Neural cell (in vitro differentiated cells): ENCODE results near the gene MRPL28. TPM values are rescaled to one million over a fixed set of nuclear protein-coding genes. Genes with fewer than 3 reads are reported as not detected.

ENCODE experiments used
- H2AFZ ChIP-seq: fragments of 200-600, 300-800 bp; sonication (generic), shearing (Covaris generic); 2 replicates; pipeline ENCODE4 v1.6.0; 2014; ENCODE audit warnings: low read depth, mild to moderate bottlenecking, antibody characterized with exemption, low read length, moderate library complexity
- H3F3A ChIP-seq: fragments of 200-600 bp; shearing (Covaris generic); 2 replicates; pipeline ENCODE4 v1.6.1; 2016; ENCODE audit warnings: mild to moderate bottlenecking, moderate library complexity, mixed read lengths, antibody characterized with exemption, low read length; ENCODE audit not compliant: insufficient read depth, poor library complexity, severe bottlenecking
- H3K27ac ChIP-seq: fragments of 200-600, 300-800 bp; sonication (generic), shearing (Covaris generic); 2 replicates; pipeline ENCODE4 v1.5.1; 2014; ENCODE audit warnings: mild to moderate bottlenecking, low read length, moderate library complexity
- H3K27me3 ChIP-seq: fragments of 300-800, 200-600 bp; sonication (generic), shearing (Covaris generic); 2 replicates; pipeline ENCODE4 v1.6.0; 2014; ENCODE audit warnings: mild to moderate bottlenecking, low read depth, low read length, moderate library complexity; ENCODE audit not compliant: insufficient read depth
- H3K36me3 ChIP-seq: fragments of 300-800, 200-600 bp; sonication (generic), shearing (Covaris generic); 2 replicates; pipeline ENCODE4 v1.5.1; 2014; ENCODE audit warnings: mild to moderate bottlenecking, antibody characterized with exemption, low read length, moderate library complexity; ENCODE audit not compliant: insufficient read depth
- H3K4me2 ChIP-seq: fragments of 300-800, 200-600 bp; sonication (generic), shearing (Covaris generic); 2 replicates; pipeline ENCODE4 v1.6.0; 2014; ENCODE audit warnings: mild to moderate bottlenecking, low read length
- H3K4me3 ChIP-seq: fragments of 300-800, 200-600 bp; sonication (generic), shearing (Covaris generic); 2 replicates; pipeline ENCODE4 v1.5.1; 2014; ENCODE audit warnings: mild to moderate bottlenecking, low read length, moderate library complexity
- H3K79me2 ChIP-seq: fragments of 200-600 bp; shearing (Covaris generic); replicated peaks from 2 replicates; pipeline ENCODE4 v1.6.0; 2014; ENCODE audit warnings: mild to moderate bottlenecking, low read length, moderate library complexity; ENCODE audit not compliant: insufficient read depth
- H3K9ac ChIP-seq: fragments of 300-800, 200-600 bp; sonication (generic), shearing (Covaris generic); 2 replicates; pipeline ENCODE4 v1.6.1; 2016; ENCODE audit warnings: mild to moderate bottlenecking, low read length, mixed read lengths
- H3K9me2 ChIP-seq: fragments of 200-600 bp; shearing (Covaris generic); 2 replicates; pipeline ENCODE4 v1.6.1; 2016; ENCODE audit warnings: mild to moderate bottlenecking, low read length, mixed read lengths; ENCODE audit not compliant: insufficient read depth
- H3K9me3 ChIP-seq: fragments of 200-600, 300-800 bp; sonication (generic), shearing (Covaris generic); 2 replicates; pipeline ENCODE4 v1.6.1; 2016; ENCODE audit warnings: mild to moderate bottlenecking, mixed run types, low read length, moderate library complexity, mixed read lengths
- H4K20me1 ChIP-seq: fragments of 200-600 bp; shearing (Covaris generic); 2 replicates; pipeline ENCODE4 v1.6.1; 2016; ENCODE audit warnings: mild to moderate bottlenecking, mixed run types; ENCODE audit not compliant: insufficient read depth
- EP300 ChIP-seq: fragments of 450-650 bp; conservative IDR thresholded peaks from 2 replicates; pipeline ENCODE4 v1.6.1; 2014; ENCODE audit warnings: antibody characterized with exemption, mild to moderate bottlenecking, moderate library complexity; ENCODE audit not compliant: poor library complexity, severe bottlenecking
- EZH2 ChIP-seq: fragments of 200-600, 300-800 bp; shearing (Covaris generic), sonication (generic); IDR thresholded peaks from 2 replicates; pipeline ENCODE4 v1.6.1; 2014; ENCODE audit warnings: antibody characterized with exemption, low read length, borderline replicate concordance, mild to moderate bottlenecking; ENCODE audit not compliant: insufficient read depth, poor library complexity, severe bottlenecking
- MXI1 ChIP-seq: fragments of 450-650 bp; conservative IDR thresholded peaks from 2 replicates; pipeline ENCODE4 v1.6.1; 2014; ENCODE audit warnings: antibody characterized with exemption, mild to moderate bottlenecking; ENCODE audit not compliant: poor library complexity, severe bottlenecking
- POLR2AphosphoS5 ChIP-seq: IDR thresholded peaks from 2 replicates; pipeline ENCODE4 v1.6.1; 2012
- RAD21 ChIP-seq: fragments of 450-650 bp; conservative IDR thresholded peaks from 2 replicates; pipeline ENCODE4 v1.6.1; 2014; ENCODE audit warnings: antibody characterized with exemption, mild to moderate bottlenecking, moderate library complexity
- SMC3 ChIP-seq: fragments of 450-650 bp; conservative IDR thresholded peaks from 2 replicates; pipeline ENCODE4 v1.6.1; 2014; ENCODE audit warnings: antibody characterized with exemption, mild to moderate bottlenecking, moderate library complexity; ENCODE audit not compliant: poor library complexity
- TAF1 ChIP-seq: IDR thresholded peaks from 2 replicates; pipeline ENCODE4 v1.6.1; 2012; ENCODE audit warnings: low read depth
- polyA plus RNA-seq: library from polyadenylated mRNA; depleted of rRNA; stranded (reverse); fragments of >200 nt; gene quantifications from 2 replicates; pipeline ENCODE4 v1.2.3, GENCODE V29; 2014
- TF ChIP-seq, protein P1 (sequence below): IDR thresholded peaks from 2 replicates; pipeline ENCODE4 v1.6.1; 2012; ENCODE audit warnings: borderline replicate concordance
- TF ChIP-seq, protein P2 (sequence below): fragments of 450-650 bp; IDR thresholded peaks from 2 replicates; pipeline ENCODE4 v1.5.1; 2014; ENCODE audit warnings: antibody characterized with exemption, mild to moderate bottlenecking, moderate library complexity; ENCODE audit not compliant: poor library complexity, severe bottlenecking

The MRPL28 gene
- polyA plus RNA-seq, 1 donor from 2014 or later: 134 TPM

DNA sequence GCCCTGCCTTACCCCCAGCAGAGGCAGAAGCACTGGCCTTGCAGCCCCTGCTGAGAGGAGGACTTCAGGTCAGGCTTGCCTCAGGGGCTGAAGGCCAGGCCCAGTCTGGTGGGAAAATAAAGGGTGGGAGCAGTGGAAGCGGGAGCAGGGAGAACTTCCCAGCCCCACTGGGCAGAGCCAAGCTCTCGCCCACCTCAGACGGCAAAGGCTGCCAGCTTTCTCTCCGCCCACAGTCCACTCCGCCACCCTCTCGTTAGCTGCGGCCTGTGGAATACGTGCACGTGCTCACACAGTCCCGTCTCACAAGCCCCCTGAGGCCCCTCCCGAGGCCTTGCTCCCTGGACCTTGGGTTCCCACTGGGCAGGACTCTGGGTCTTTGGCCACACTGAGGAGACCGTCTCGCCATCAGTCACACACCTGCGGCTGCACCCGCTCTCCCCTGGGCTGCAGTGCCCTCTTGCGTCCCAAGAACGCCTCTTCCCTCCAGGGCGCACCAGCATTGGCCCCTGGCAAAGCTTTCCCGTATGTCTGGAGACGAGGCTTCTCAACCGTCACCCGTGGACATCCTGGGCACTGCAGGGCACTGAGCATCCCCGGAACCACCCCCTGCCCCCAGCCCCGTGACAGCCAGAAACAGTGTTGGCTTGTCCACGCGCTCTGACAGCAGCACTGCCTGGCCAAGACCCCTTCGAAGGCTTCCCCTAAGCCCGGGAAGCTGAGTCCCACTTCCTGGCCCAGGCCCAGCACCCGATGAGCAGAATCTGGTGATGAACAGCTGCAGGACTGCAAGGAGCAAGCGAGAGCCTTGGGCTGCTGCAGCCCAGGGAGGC is 8.3 kb downstream of the MRPL28 start:
- H3F3A ChIP-seq: no peaks in the 10 kb centered on the region
- H3K9me2 ChIP-seq: no peaks in the 10 kb centered on the region
- H3K27ac ChIP-seq: no peak overlapping the region
- no peak overlapping the region for H3K4me2 ChIP-seq
- H3K9me3 ChIP-seq: no peaks in the 10 kb centered on the region
- TF ChIP-seq TAF1 (no peak), MXI1 (no peak), SMC3 (peak; percentile 75), POLR2AphosphoS5 (no peak), RAD21 (peak; percentile 83), EZH2 (no peak), EP300 (no peak)
- TF ChIP-seq, protein P1, sequence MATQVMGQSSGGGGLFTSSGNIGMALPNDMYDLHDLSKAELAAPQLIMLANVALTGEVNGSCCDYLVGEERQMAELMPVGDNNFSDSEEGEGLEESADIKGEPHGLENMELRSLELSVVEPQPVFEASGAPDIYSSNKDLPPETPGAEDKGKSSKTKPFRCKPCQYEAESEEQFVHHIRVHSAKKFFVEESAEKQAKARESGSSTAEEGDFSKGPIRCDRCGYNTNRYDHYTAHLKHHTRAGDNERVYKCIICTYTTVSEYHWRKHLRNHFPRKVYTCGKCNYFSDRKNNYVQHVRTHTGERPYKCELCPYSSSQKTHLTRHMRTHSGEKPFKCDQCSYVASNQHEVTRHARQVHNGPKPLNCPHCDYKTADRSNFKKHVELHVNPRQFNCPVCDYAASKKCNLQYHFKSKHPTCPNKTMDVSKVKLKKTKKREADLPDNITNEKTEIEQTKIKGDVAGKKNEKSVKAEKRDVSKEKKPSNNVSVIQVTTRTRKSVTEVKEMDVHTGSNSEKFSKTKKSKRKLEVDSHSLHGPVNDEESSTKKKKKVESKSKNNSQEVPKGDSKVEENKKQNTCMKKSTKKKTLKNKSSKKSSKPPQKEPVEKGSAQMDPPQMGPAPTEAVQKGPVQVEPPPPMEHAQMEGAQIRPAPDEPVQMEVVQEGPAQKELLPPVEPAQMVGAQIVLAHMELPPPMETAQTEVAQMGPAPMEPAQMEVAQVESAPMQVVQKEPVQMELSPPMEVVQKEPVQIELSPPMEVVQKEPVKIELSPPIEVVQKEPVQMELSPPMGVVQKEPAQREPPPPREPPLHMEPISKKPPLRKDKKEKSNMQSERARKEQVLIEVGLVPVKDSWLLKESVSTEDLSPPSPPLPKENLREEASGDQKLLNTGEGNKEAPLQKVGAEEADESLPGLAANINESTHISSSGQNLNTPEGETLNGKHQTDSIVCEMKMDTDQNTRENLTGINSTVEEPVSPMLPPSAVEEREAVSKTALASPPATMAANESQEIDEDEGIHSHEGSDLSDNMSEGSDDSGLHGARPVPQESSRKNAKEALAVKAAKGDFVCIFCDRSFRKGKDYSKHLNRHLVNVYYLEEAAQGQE: no peak
- TF ChIP-seq, protein P2, sequence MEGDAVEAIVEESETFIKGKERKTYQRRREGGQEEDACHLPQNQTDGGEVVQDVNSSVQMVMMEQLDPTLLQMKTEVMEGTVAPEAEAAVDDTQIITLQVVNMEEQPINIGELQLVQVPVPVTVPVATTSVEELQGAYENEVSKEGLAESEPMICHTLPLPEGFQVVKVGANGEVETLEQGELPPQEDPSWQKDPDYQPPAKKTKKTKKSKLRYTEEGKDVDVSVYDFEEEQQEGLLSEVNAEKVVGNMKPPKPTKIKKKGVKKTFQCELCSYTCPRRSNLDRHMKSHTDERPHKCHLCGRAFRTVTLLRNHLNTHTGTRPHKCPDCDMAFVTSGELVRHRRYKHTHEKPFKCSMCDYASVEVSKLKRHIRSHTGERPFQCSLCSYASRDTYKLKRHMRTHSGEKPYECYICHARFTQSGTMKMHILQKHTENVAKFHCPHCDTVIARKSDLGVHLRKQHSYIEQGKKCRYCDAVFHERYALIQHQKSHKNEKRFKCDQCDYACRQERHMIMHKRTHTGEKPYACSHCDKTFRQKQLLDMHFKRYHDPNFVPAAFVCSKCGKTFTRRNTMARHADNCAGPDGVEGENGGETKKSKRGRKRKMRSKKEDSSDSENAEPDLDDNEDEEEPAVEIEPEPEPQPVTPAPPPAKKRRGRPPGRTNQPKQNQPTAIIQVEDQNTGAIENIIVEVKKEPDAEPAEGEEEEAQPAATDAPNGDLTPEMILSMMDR: peak; percentile 77
- H3K79me2 ChIP-seq: no peaks in the 10 kb centered on the region
- no peak overlapping the region for H3K4me3 ChIP-seq
- no peaks in the 10 kb centered on the region for H3K27me3 ChIP-seq
- no peaks in the 10 kb centered on the region for H3K36me3 ChIP-seq
- no peak overlapping the region for H2AFZ ChIP-seq
- H3K9ac ChIP-seq: no peak overlapping the region
- H4K20me1 ChIP-seq: no peaks in the 10 kb centered on the region

DNA sequence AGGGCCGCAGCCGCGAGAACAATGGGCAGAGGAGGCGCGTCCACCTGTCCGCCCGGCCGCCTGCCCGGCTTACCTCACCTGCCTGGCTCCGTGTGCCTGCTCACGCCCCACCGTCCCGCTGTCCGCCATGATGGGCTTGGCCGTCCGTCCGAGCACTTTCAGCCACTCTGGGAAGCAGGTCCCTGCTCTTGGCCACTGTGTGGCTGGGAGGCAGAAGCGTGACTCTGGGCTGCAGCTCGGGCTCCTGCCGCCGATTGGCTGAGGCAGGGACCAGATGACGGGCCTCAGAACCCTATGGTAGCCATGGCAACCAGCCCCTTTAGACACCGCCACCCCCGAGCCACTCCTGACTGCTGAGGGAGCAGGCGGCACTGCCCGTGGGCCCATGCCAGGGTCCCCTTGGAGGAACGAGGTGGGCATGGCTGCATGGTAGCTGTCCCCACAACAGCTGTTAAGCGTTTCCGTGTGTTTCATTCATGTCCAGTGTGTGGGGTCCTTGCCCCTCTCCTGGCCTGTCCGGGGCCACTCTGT is 8.9 kb downstream of the MRPL28 start:
- no peaks in the 10 kb centered on the region for H3K27me3 ChIP-seq
- no peaks in the 10 kb centered on the region for H3K9me3 ChIP-seq
- no peaks in the 10 kb centered on the region for H3K36me3 ChIP-seq
- H3K79me2 ChIP-seq: no peaks in the 10 kb centered on the region
- no peak overlapping the region for H3K27ac ChIP-seq
- no peak overlapping the region for H3K9ac ChIP-seq
- H3F3A ChIP-seq: no peaks in the 10 kb centered on the region
- no peak overlapping the region for H3K4me2 ChIP-seq
- TF ChIP-seq EP300: no peak
- no peak for TF ChIP-seq POLR2AphosphoS5
- TF ChIP-seq EZH2: no peak
- no peak for TF ChIP-seq TAF1
- TF ChIP-seq, protein P1: no peak
- TF ChIP-seq, protein P2: no peak
- no peak for TF ChIP-seq MXI1
- TF ChIP-seq SMC3: no peak
- no peak for TF ChIP-seq RAD21
- no peak overlapping the region for H3K4me3 ChIP-seq
- H3K9me2 ChIP-seq: no peaks in the 10 kb centered on the region
- H2AFZ ChIP-seq: no peak overlapping the region
- H4K20me1 ChIP-seq: no peaks in the 10 kb centered on the region
